Chondrocyte (in vitro differentiated cells): ENCODE results near the gene PPFIBP1. TPM values are rescaled to one million over a fixed set of nuclear protein-coding genes. Genes with fewer than 3 reads are reported as not detected.

ENCODE experiments used
- DNase-seq: peaks from one replicate; pipeline ENCODE4 v3.0.0; 2021; ENCODE audit warnings: mixed read lengths, low spot score
- H3K27ac Mint-ChIP-seq: one replicate; pipeline ENCODE4 v1.8.0; 2021; ENCODE audit warnings: mild to moderate bottlenecking, moderate library complexity, mixed read lengths; ENCODE audit not compliant: unreplicated experiment
- H3K27me3 Mint-ChIP-seq: 2 replicates; pipeline ENCODE4 v1.8.0; 2021; ENCODE audit warnings: low read depth, mixed read lengths
- H3K36me3 Mint-ChIP-seq: 2 replicates; pipeline ENCODE4 v1.8.0; 2021; ENCODE audit warnings: low read depth, mixed read lengths
- H3K4me1 Mint-ChIP-seq: 2 replicates; pipeline ENCODE4 v1.8.0; 2021; ENCODE audit warnings: low read depth, mild to moderate bottlenecking, mixed read lengths
- H3K4me3 Mint-ChIP-seq: one replicate; pipeline ENCODE4 v1.8.0; 2021; ENCODE audit warnings: mild to moderate bottlenecking, moderate library complexity, mixed read lengths; ENCODE audit not compliant: unreplicated experiment
- H3K9me3 Mint-ChIP-seq: 2 replicates; pipeline ENCODE4 v1.8.0; 2021; ENCODE audit warnings: low read depth, mixed read lengths
- total RNA-seq: library from RNA; stranded (reverse); gene quantifications from 3 replicates; pipeline ENCODE4 v1.2.1, GENCODE V29; 2021
- TF ChIP-seq, protein P1 (sequence below): fragments of 200-600 bp; sonication (generic); IDR thresholded peaks from 2 replicates; pipeline ENCODE4 v1.5.0; 2021; ENCODE audit warnings: antibody characterized with exemption, mild to moderate bottlenecking, moderate library complexity

PPFIBP1 gene
- total RNA-seq, 1 donor from 2014 or later: 85.0 TPM

DNA sequence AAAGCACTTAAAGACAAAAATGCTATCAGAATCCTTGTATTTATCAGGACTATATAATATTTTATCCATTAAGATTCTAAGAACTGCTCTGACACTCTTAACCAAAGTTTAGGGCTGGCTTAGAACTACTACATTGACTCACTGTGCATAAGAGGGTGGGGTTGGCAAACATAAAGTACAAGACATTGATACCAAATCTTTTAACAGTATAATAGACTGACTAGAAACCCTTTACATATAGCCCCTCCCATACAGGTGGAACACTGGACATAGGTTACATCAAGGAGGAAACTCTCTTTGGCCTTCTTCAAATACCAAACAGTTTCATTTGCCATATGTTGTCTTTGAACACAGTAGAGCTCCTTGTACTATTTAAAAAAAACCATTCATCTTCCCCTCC is 156.6 kb downstream of the PPFIBP1 start:
- H3K4me3 Mint-ChIP-seq: no peak overlapping the region

DNA sequence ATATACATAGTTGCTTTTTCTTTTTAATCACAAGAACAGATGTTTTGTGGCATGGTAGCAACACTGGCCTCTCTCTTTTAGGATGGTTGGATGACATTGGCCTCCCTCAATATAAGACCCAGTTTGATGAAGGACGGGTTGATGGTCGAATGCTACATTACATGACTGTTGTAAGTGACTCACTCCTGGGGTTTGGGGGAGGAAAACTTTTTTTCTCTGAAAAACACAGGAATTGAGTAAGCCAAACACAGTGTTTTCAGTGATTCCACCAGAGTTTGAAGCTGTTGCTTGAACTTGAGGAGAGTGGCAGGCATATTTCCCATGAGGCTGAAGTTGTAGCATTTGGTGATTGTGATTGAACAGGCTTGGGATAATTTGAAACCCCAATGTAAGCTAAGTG is 158.5 kb downstream of the PPFIBP1 start:
- H3K4me1 Mint-ChIP-seq: no peaks in the 10 kb centered on the region
- H3K27ac Mint-ChIP-seq: no peak overlapping the region
- peaks cover 44% of the 10 kb centered on the region for H3K36me3 Mint-ChIP-seq
- TF ChIP-seq, protein P1, sequence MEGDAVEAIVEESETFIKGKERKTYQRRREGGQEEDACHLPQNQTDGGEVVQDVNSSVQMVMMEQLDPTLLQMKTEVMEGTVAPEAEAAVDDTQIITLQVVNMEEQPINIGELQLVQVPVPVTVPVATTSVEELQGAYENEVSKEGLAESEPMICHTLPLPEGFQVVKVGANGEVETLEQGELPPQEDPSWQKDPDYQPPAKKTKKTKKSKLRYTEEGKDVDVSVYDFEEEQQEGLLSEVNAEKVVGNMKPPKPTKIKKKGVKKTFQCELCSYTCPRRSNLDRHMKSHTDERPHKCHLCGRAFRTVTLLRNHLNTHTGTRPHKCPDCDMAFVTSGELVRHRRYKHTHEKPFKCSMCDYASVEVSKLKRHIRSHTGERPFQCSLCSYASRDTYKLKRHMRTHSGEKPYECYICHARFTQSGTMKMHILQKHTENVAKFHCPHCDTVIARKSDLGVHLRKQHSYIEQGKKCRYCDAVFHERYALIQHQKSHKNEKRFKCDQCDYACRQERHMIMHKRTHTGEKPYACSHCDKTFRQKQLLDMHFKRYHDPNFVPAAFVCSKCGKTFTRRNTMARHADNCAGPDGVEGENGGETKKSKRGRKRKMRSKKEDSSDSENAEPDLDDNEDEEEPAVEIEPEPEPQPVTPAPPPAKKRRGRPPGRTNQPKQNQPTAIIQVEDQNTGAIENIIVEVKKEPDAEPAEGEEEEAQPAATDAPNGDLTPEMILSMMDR: no peak
- no peaks in the 10 kb centered on the region for H3K27me3 Mint-ChIP-seq
- no peaks in the 10 kb centered on the region for H3K9me3 Mint-ChIP-seq
- no peak for DNase-seq
- H3K4me3 Mint-ChIP-seq: no peak overlapping the region

More for the DNA sequence above, 156.6 kb downstream of the PPFIBP1 start:
- DNase-seq: no peak
- H3K9me3 Mint-ChIP-seq: no peaks in the 10 kb centered on the region
- no peaks in the 10 kb centered on the region for H3K27me3 Mint-ChIP-seq
- peaks cover 46% of the 10 kb centered on the region for H3K36me3 Mint-ChIP-seq
- no peaks in the 10 kb centered on the region for H3K4me1 Mint-ChIP-seq
- TF ChIP-seq, protein P1: no peak
- no peak overlapping the region for H3K27ac Mint-ChIP-seq

DNA sequence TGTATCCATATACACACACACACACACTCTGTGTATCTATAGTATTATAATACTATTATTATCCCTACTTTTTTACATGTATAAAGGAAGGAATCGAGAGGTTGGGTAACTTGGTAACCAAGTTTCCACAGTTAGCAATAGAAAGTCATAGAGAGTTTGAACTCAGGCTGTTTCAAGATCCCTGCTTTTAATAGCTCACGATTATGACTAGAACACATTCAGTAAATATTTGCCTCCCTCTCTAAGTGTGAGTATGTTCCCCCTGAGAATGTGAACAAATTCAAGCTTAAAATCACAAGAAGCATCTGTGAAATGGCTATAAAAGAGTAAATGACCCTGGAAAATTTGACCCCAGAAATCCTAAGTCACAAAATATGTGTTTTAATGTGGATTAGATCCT is 161.3 kb downstream of the PPFIBP1 start:
- H3K4me1 Mint-ChIP-seq: no peaks in the 10 kb centered on the region
- no peak overlapping the region for H3K4me3 Mint-ChIP-seq
- H3K36me3 Mint-ChIP-seq: peaks cover 39% of the 10 kb centered on the region
- no peaks in the 10 kb centered on the region for H3K27me3 Mint-ChIP-seq
- no peak for DNase-seq
- no peak overlapping the region for H3K27ac Mint-ChIP-seq
- no peaks in the 10 kb centered on the region for H3K9me3 Mint-ChIP-seq
- TF ChIP-seq, protein P1: no peak

DNA sequence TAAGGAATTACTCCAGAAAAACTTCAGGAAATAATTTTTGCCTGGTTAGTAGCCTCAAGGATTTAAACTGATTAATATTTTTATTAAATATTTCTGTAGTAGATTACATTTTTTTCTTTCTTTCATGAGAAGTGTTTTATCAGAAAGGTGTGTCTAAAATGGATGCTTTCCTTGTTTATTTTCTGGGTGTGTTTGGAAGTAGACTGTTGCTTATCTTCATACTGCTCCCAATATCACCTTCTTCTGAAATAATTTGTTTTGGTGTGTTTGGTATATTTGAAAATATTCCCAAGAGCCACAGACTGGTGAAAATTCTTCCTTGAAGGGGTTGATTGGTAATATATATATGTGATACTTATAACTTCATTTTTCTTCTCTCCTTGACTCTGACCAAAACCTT is 162.1 kb downstream of the PPFIBP1 start:
- no peak for DNase-seq
- H3K27ac Mint-ChIP-seq: no peak overlapping the region
- H3K4me1 Mint-ChIP-seq: no peaks in the 10 kb centered on the region
- no peak overlapping the region for H3K4me3 Mint-ChIP-seq
- H3K27me3 Mint-ChIP-seq: no peaks in the 10 kb centered on the region
- H3K9me3 Mint-ChIP-seq: no peaks in the 10 kb centered on the region
- peaks cover 31% of the 10 kb centered on the region for H3K36me3 Mint-ChIP-seq
- TF ChIP-seq, protein P1: no peak

DNA sequence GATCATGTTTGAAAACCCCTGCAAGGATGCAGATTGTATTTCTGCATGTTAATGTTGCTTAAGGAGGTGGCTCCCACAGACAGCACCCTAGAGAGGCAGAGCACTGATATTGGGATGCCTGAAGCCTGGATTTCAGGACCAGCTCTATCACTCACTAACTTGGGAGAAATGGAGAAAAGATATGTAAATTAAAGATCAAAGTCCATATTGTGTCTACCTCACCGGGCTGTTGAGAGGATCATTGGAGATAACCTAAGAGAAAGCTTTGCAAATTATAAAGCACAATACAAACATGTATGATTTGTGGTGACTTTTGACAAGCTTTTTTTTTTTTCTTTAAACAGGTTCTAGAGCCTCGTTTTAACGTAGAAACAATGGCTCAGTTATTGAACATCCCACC is 164.7 kb downstream of the PPFIBP1 start:
- no peak for DNase-seq
- Mint-ChIP-seq H3K9me3 (no peaks in the 10 kb centered on the region), H3K27ac (no peak overlapping the region), H3K4me3 (no peak overlapping the region), H3K4me1 (no peaks in the 10 kb centered on the region), H3K27me3 (no peaks in the 10 kb centered on the region), H3K36me3 (peaks cover 36% of the 10 kb centered on the region)
- TF ChIP-seq, protein P1: no peak
